ENCODE data around the gene ANKRD9.

ANKRD9 gene

GRCh38 chr14:102503641-102504327, 5.8 kb downstream of the ANKRD9 start:
- no peak for ATAC-seq (replicated peaks)
- H3K9me3 Mint-ChIP-seq, result peaks cover 0 to 2% of the 10 kb centered on the region in 2 donors
- H3K27ac Mint-ChIP-seq, result peak overlapping the region in 1 of 2 donors; percentile 23
- H3K4me3 Mint-ChIP-seq, result no peak overlapping the region
- no peak for DNase-seq
- no peaks in the 10 kb centered on the region for H3K27me3 Mint-ChIP-seq
- peaks cover 10 to 14% of the 10 kb centered on the region in 2 donors for H3K4me1 Mint-ChIP-seq (ENCODE audit: low read depth in 2 of 2)
- H3K36me3 Mint-ChIP-seq (ENCODE audit: insufficient read depth), result peaks cover 16% of the 10 kb centered on the region

DNA sequence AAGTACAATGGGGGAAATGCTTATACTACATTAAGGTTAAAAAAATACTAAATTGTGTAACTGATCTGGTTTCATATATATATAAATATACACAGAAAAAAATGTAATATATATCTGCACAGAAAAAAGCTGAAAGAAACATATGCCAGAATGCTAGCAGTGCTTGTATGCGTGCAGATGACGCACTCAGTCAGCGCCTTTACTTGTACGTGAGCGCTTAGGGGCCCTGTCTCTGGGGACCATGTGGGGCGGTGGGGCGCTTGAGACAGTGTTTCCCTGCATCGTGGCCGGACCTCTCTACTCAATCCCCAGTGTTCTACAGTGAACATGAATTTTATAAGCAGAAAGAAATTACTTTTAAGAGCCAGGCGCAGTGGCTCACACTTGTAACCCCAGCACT, 7.0 kb downstream of the ANKRD9 start:
- peaks cover 10 to 12% of the 10 kb centered on the region in 2 donors for H3K4me1 Mint-ChIP-seq (ENCODE audit: low read depth in 2 of 2)
- no peaks in the 10 kb centered on the region for H3K27me3 Mint-ChIP-seq
- H3K36me3 Mint-ChIP-seq (ENCODE audit: insufficient read depth), result peaks cover 13% of the 10 kb centered on the region
- DNase-seq (no peak), ATAC-seq (replicated peaks) (no peak)
- no peak overlapping the region for H3K4me3 Mint-ChIP-seq
- no peaks in the 10 kb centered on the region for H3K9me3 Mint-ChIP-seq
- no peak overlapping the region for H3K27ac Mint-ChIP-seq

GRCh38 chr14:102501751-102502315, 7.7 kb downstream of the ANKRD9 start:
- DNase-seq (no peak), ATAC-seq (replicated peaks) (no peak)
- no peaks in the 10 kb centered on the region for H3K27me3 Mint-ChIP-seq
- peaks cover 13% of the 10 kb centered on the region for H3K36me3 Mint-ChIP-seq (ENCODE audit: insufficient read depth)
- peak overlapping the region in 1 of 2 donors; percentile 62 for H3K27ac Mint-ChIP-seq
- H3K9me3 Mint-ChIP-seq, result no peaks in the 10 kb centered on the region
- peaks cover 10 to 12% of the 10 kb centered on the region in 2 donors for H3K4me1 Mint-ChIP-seq (ENCODE audit: low read depth in 2 of 2)
- no peak overlapping the region for H3K4me3 Mint-ChIP-seq

DNA sequence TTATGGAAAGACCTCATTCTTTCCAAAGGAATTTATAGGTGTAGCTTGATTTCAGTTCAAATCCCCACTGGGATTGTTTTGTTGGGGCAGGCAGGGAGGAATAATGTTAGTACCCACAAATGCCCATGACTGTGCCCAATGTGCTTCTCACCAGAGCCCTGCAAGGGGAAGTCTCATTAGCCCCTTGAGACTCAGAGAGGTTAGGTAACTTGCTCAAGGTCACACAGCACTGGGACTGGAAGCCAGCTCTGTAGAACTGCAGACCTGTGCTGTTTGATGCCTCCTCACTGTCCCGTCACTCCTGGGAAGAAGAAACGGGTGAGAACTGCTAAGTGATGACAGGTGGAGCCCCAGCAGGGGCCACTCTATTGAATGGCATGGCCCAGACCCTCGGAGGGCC, 8.9 kb downstream of the ANKRD9 start:
- Mint-ChIP-seq H3K4me3 (no peak overlapping the region), H3K27me3 (no peaks in the 10 kb centered on the region), H3K9me3 (no peaks in the 10 kb centered on the region), H3K27ac (peak overlapping the region; percentile 62 to 79), H3K36me3 (ENCODE audit: insufficient read depth) (peaks cover 9% of the 10 kb centered on the region), H3K4me1 (ENCODE audit: low read depth in 2 of 2) (peaks cover 10 to 11% of the 10 kb centered on the region in 2 donors)
- DNase-seq, result no peak
- ATAC-seq (replicated peaks), result peak; percentile 52

- no peaks in the 10 kb centered on the region for H3K9me3 Mint-ChIP-seq
- peaks cover 9% of the 10 kb centered on the region for H3K36me3 Mint-ChIP-seq (ENCODE audit: insufficient read depth)
- peaks cover 10% of the 10 kb centered on the region in 2 donors for H3K4me1 Mint-ChIP-seq (ENCODE audit: low read depth in 2 of 2)
- H3K4me3 Mint-ChIP-seq, result no peak overlapping the region
- no peaks in the 10 kb centered on the region for H3K27me3 Mint-ChIP-seq
- ATAC-seq (replicated peaks) (peak; percentile 88), DNase-seq (no peak)
- H3K27ac Mint-ChIP-seq, result peak overlapping the region; percentile 62 to 79
Measured at GRCh38 chr14:102500158-102500662, 9.4 kb downstream of the ANKRD9 start.

DNA sequence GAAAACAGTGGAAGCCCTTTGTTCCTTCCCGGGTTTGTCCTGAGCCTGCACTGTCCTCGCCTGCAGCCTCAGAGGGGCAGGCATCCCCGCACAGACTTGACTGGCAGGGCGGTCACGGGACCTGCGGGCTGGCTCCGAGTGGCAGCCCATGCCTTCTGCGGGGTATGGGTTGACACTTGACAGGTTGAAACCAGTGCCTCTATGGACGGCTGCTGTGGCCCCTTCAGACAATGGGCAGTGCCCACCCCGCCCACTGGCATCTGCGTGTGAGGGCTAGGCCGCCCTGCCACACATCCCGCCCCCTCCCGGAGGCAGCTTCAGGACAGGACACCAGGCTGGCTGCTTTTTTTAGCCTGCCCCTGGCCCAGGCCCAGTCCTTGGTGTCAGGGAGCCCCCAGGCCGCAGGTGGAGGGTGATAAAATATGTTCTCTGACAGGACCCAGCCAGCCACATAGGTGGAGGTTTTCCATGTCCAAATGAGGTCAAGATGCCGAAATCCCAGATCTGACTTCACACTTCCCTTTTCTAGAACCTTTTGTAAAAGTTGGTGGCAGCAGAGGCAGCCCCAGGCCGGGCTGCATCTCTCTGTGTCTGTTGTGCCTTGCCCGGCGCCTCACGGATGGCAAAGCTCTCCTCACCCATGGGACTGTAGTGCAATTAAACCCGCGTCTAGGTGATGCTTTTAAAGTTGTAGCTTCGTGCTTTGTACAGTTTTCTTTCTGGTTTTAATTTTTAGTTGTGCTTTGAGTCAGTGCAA, 10.0 kb downstream of the ANKRD9 start:
- Mint-ChIP-seq H3K4me1 (ENCODE audit: low read depth in 2 of 2) (peaks cover 10% of the 10 kb centered on the region in 2 donors), H3K4me3 (no peak overlapping the region), H3K9me3 (no peaks in the 10 kb centered on the region), H3K27ac (peak overlapping the region; percentile 62 to 79), H3K27me3 (no peaks in the 10 kb centered on the region), H3K36me3 (ENCODE audit: insufficient read depth) (peaks cover 9% of the 10 kb centered on the region)
- peak; percentile 5 for ATAC-seq (replicated peaks)
- DNase-seq, result no peak

GRCh38 chr14:102498678-102499265, 10.8 kb downstream of the ANKRD9 start:
- peaks cover 9% of the 10 kb centered on the region for H3K36me3 Mint-ChIP-seq (ENCODE audit: insufficient read depth)
- DNase-seq (no peak), ATAC-seq (replicated peaks) (no peak)
- peaks cover 10% of the 10 kb centered on the region in 2 donors for H3K4me1 Mint-ChIP-seq (ENCODE audit: low read depth in 2 of 2)
- H3K4me3 Mint-ChIP-seq, result no peak overlapping the region
- no peaks in the 10 kb centered on the region for H3K9me3 Mint-ChIP-seq
- H3K27me3 Mint-ChIP-seq, result no peaks in the 10 kb centered on the region
- peak overlapping the region; percentile 34 to 78 for H3K27ac Mint-ChIP-seq

GRCh38 chr14:102497998-102498677, 11.4 kb downstream of the ANKRD9 start:
- H3K4me3 Mint-ChIP-seq, result no peak overlapping the region
- peaks cover 9% of the 10 kb centered on the region for H3K36me3 Mint-ChIP-seq (ENCODE audit: insufficient read depth)
- peak overlapping the region; percentile 67 to 78 for H3K27ac Mint-ChIP-seq
- no peaks in the 10 kb centered on the region for H3K9me3 Mint-ChIP-seq
- no peak for DNase-seq
- H3K4me1 Mint-ChIP-seq (ENCODE audit: low read depth in 2 of 2), result peaks cover 10% of the 10 kb centered on the region in 2 donors
- ATAC-seq (replicated peaks), result no peak
- no peaks in the 10 kb centered on the region for H3K27me3 Mint-ChIP-seq

GRCh38 chr14:102496958-102497744, 12.4 kb downstream of the ANKRD9 start:
- Mint-ChIP-seq H3K27ac (peak overlapping the region in 1 of 2 donors; percentile 67), H3K27me3 (no peaks in the 10 kb centered on the region)
- no peak for ATAC-seq (replicated peaks)

GRCh38 chr14:102496331-102496691, 13.3 kb downstream of the ANKRD9 start:
- Mint-ChIP-seq H3K36me3 (ENCODE audit: insufficient read depth) (peaks cover 9% of the 10 kb centered on the region), H3K27ac (no peak overlapping the region), H3K9me3 (no peaks in the 10 kb centered on the region), H3K27me3 (no peaks in the 10 kb centered on the region), H3K4me1 (ENCODE audit: low read depth in 2 of 2) (peaks cover 10% of the 10 kb centered on the region in 2 donors), H3K4me3 (no peak overlapping the region)
- DNase-seq, result no peak
- no peak for ATAC-seq (replicated peaks)

More at GRCh38 chr14:102496958-102497744, 12.4 kb downstream of the ANKRD9 start:
- Mint-ChIP-seq H3K36me3 (ENCODE audit: insufficient read depth) (peaks cover 9% of the 10 kb centered on the region), H3K4me1 (ENCODE audit: low read depth in 2 of 2) (peaks cover 10% of the 10 kb centered on the region in 2 donors), H3K4me3 (no peak overlapping the region), H3K9me3 (no peaks in the 10 kb centered on the region)
- DNase-seq, result no peak

- peaks cover 9% of the 10 kb centered on the region for H3K36me3 Mint-ChIP-seq (ENCODE audit: insufficient read depth)
- H3K4me3 Mint-ChIP-seq, result no peak overlapping the region
- peaks cover 8% of the 10 kb centered on the region in 2 donors for H3K4me1 Mint-ChIP-seq (ENCODE audit: low read depth in 2 of 2)
- ATAC-seq (replicated peaks) (no peak), DNase-seq (no peak)
- no peaks in the 10 kb centered on the region for H3K27me3 Mint-ChIP-seq
- no peaks in the 10 kb centered on the region for H3K9me3 Mint-ChIP-seq
- H3K27ac Mint-ChIP-seq, result no peak overlapping the region
Measured at GRCh38 chr14:102495491-102496330, 13.9 kb downstream of the ANKRD9 start.

- Mint-ChIP-seq H3K4me1 (ENCODE audit: low read depth in 2 of 2) (no peaks in the 10 kb centered on the region), H3K27me3 (no peaks in the 10 kb centered on the region), H3K27ac (no peak overlapping the region), H3K36me3 (ENCODE audit: insufficient read depth) (no peaks in the 10 kb centered on the region), H3K9me3 (no peaks in the 10 kb centered on the region), H3K4me3 (no peak overlapping the region)
- ATAC-seq (replicated peaks) (no peak), DNase-seq (no peak)
Measured at GRCh38 chr14:102493585-102493984, 16.0 kb downstream of the ANKRD9 start.

All from effector memory CD8-positive, alpha-beta T cell (primary cell).